Islet precursor cell (in vitro differentiated cells): ENCODE data around the gene TBXAS1.
"Not testable (repeated sequence)": the region's sequence is repeated elsewhere in the genome, so short reads cannot be mapped to it uniquely, and the experiment has no call there.

Experiments used
- DNase-seq: peaks from one replicate; pipeline ENCODE4 v3.0.0-alpha.2; 2018

TBXAS1 gene

DNA sequence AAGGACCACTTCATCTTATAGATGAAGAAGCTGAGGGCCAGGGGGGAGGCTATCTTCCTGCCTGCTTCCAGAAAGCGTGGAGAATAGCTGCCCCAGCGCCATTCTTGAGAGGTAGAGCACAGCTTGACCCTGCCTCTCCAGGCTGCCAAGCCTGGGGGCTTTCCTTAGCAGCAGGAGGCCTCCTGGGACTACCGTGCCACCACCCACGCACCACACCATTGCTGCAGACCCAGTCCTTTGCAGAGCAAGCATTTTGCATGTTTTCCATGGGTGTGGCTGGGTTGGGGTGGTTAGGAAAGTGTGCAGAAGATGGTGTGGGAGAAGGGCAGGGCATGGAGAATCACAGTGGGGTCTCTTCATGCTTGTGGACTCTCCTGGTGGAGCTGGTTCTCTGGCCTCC is 64.9 kb downstream of the TBXAS1 start:
- no peak for DNase-seq

DNA sequence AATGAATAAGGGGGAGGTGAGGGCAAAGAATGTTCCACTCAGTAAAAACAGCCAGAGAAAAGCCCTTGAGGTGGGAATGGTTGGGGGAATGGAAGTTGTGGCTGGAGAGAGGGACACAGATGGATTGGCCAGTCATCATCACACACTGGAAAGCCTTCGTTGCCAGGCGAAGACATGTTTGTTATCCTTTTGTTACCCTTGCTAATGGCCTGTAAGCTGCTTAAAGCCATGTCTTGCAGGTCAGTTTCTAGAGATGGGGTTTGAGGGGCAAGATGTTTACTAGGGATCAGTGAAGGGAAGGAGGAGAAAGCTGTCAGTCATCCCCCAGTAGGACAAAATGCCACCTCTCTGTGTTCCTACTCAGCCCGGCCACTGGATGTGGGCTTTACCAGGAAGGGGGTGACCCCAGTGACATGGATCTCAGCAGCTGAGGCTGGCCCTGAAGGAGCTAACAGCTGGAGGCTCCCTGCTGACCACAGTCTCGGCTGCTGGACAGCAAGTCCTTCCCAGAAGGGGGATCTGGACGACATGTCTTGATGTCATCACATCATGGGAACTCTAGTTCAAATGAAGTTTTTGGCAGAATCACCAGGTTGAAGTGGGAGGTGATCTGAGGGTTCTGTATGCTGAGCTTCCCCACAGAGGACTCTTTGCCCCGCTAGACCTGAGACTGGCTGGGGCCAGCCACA is 66.2 kb downstream of the TBXAS1 start:
- no peak for DNase-seq

DNA sequence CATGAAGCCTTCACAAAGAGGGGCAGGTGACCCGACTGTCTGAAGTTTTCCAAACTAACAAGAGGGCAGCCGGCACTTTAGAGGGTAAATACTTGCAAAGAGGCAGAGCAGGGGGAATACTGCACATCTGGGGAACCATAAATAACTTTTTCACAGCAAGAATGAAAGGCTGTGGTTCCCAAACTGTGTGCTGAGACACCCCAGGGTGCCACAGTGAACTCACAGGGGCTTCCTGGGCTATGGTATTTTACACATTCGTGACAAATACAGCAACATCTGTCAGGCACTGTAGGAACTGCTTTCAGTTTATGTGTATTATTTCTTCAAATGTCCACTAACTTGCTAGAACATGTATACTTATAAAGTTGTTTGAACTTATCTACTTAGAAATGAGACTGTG is 67.2 kb downstream of the TBXAS1 start:
- no peak for DNase-seq

DNA sequence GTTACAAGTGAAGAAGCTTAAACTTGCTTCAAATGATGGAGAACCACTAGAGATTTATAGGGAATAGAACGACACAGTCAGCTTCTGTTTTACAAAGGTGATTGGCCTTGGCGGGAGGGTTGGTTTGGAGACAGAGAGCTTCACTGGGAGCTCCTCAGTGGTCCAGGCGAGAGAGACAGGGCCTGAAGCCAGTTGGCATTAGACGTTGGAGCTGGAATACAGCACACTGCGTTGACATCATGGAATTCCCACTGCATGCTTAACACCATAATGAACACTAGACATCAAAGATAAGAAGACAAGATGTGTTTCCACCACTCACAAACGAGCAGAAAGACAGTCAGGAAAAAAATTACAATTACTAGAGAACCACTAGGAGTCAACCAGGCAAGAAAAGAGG is 67.8 kb downstream of the TBXAS1 start:
- no peak for DNase-seq

DNA sequence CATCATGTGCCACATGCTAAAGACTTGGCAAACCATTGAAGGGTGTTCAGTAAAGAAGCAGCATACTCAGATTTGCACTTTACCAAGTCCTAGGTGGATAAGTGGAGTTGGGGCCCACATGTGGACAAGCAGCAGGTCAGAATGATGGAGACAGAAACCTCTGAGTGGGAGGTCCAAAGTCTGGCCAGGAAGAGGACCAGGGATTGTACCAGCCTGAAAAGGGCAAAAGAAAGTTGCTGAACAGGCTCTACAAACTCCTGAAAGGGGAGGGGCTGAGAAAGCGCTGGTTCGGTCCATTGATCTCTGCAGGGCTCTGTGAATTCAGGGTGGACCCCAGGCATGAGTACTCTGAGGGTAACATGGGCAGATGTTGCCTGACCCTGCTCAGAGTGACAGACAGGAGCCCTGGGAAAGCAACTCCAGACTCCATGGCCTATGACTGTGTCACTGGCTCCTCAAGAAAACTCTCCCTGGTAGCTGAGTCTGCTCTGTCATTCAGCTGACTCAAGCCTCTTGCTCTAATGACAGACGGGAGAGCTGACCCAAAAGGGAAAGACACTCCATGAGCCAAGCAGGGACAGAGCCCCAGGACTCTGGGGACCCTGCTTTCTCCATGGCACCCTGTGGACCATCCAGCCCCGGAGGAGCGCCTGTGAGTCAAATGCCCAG is 68.5 kb downstream of the TBXAS1 start:
- no peak for DNase-seq

DNA sequence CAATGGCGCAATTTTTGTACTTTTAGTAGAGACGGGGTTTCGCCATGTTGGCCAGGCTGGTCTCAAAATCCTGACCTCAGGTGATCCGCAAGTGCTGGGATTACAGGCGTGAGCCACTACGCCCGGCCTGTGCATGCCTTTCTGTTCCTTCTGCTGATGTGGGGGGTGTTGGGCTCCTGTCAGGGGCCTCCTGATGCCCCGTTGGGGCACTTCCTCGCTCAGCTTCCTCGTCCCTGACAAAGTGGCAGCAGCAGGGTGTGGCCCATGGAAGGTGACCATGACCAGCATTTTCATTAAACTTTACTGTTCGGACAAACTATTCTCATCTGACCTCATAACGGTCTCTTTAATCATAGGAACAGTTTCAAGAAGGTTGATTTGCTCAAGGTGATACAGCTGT is 69.4 kb downstream of the TBXAS1 start:
- no peak for DNase-seq

DNA sequence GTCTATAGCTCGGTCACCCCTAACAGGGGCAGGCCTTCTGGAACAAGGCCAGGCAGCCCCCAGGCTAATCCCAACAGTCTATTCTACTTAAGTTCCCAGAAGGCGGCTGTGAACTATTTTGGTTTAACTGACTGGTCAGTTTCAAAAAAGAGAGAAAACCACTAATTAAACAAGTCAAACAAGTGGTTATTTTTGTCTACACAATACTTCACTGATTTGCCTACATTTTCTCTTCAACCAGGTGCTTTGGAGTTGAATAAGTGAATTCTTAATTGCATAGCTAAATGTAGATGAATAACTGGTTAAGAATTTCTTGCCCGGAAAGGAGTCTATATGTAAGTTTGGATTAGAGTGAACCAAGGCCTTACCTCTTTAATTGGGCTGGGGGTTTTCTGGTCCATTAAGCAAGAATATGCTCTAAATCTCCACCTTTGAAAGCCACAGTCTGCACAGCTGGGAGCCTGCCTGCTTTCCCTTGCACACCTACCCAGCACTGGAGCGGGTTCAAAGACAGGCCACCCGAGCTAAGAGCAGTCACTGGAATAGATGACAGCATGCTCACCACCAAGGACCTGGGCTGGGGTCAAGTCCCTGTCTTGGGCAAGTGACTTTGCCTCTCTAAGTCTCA is 70.4 kb downstream of the TBXAS1 start:
- DNase-seq: no peak

DNA sequence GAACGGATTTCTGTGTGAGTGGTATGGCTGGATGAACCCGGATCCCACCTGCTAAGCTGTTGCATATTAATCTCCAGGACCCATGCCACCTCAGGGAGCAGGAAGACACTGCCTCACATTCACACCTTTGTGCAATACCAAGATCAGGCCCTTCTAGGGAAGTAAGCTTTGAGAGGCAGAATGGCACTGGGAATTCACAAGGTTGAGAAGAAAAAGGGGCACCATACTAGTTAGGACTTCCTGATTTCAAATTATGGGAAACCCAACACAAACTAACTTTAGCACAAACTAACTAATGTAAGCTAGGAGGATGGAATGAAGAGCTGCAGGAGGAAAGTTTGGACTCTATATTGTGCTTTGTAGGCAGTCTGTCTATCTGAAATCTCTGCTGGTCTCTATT is 71.3 kb downstream of the TBXAS1 start:
- DNase-seq: no peak

DNA sequence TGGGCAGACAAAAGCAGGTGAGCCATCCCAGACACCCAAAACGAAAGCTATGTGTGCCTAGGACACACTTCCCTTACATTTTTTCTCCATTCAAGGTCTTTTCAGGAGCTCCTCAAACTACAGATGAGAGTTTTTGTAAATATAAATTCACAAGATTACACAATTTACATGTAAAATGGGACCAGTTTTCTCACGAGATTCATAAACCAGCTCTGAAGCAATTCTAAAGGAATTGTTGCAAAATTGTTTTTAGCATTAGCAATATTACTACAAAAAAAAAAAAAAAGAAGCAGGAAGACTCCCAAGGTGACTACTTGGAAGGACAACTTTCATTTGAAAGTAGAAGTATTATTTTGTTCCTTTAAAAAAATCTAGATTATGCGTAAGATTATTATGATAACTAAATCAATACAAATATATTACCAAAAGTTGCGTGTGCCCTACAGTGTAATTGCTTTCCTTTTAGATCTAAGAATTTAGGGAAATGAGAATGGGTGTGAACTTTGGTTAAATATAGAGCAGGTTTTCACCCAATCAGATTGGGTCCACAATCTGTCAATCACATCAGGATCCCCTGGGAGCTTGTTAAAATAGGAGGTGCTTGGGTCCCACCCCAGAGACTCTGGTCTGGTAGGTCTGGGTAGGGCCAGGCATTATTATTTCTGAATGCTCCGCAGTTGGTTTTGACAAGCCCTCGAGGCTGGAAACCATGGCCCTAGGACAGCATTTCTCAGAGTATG is 72.2 kb downstream of the TBXAS1 start:
- DNase-seq: no peak

DNA sequence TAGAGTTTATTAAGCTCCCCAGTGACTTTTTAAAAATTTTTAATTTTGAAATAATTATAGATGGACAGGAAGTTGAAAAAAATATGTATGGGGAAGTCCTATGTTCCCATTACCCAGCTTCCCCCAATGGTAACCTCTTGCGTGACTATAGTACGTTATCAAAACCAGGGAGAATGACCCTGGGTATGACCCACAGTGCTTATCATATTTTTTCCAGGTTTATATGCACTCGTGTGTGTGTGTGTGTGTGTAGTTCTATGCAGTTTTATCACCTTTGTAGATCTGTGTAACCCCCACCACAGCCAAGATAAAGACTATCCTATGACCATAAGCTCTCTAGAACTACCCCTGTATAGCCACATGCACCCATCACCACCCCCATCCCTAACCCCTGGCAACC is 72.8 kb downstream of the TBXAS1 start:
- DNase-seq: no peak

DNA sequence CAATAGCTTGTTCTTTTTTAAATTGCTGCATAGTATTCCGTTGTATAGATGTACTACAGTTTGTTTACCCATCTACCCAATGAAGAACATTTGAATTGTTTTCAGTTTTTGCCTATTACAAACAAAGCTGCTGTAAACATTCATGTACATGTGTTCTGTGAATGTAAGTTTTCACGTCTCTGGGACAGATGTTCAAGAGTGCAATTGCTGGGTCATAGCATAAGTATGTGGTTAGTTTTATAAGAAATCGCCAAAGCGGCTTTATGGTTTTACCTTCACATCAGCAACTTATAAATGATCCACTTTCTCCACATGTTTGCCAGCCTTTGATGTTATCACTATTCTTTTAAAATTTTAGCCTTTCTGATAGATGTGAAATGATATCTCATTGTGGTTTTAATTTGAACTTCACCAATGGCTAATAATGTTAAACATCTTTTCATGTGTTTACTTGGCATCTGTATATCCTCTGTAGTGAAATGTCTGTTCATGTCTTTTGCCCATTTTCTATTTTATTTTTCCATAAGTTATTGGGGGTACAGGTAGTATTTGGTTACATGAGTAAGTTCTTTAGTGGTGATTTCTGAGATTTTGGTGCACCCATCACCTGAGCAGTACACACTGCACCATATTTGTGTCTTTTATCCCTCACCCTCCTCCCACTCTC is 73.5 kb downstream of the TBXAS1 start:
- no peak for DNase-seq

DNA sequence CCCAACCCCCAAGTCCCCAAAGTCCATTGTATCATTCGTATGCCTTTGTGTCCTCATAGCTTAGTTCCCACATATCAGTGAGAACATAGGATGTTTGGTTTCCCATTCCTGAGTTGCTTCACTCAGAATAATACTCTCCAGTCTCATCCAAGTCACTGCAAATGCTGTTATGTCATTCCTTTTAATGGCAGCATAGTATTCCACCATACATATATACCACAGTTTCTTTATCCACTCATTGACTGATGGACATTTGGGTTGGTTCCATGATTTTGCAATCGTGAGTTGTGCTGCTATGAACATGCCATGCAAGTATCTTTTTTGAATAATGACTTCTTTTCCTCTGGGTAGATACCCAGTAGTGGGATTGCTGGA is 74.0 kb downstream of the TBXAS1 start:
- DNase-seq: not testable (repeated sequence)

DNA sequence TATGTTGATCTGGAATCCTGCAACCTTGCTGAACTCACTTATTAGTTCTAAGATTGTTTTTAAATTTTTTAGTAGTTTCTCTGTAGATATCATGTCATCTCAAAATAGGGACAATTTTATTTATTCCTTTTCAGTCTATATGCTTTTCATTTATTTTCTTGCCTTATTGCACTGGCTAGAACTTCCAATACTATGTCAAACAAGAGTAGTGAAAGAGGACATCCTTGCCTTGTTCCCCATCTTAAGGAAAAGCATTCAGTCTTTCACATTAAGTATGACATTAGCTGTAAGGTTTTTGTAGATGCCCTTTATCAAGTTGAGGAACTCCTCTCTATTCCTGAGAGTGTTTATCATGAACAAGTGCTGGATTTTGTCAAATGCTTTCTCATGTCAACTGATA is 77.8 kb downstream of the TBXAS1 start:
- no peak for DNase-seq

DNA sequence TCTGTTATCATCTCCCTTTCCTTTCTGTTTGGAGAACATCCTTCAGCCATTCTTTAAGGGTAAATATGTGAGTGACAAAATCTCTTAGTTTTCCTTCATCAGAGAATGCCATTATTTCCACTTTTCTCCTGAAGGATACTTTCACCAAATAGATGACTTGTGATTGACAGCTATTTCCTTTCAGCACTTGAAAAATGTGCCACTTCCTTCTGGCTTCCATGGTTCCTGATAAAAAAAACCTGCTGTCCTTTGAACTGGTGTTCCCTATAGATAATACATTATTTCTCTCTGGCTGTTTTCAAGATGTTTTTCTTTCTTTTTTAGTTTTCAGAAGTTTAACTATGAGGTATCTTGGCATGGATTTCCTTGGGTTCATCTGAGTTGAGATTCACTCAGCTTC is 79.7 kb downstream of the TBXAS1 start:
- DNase-seq: no peak

DNA sequence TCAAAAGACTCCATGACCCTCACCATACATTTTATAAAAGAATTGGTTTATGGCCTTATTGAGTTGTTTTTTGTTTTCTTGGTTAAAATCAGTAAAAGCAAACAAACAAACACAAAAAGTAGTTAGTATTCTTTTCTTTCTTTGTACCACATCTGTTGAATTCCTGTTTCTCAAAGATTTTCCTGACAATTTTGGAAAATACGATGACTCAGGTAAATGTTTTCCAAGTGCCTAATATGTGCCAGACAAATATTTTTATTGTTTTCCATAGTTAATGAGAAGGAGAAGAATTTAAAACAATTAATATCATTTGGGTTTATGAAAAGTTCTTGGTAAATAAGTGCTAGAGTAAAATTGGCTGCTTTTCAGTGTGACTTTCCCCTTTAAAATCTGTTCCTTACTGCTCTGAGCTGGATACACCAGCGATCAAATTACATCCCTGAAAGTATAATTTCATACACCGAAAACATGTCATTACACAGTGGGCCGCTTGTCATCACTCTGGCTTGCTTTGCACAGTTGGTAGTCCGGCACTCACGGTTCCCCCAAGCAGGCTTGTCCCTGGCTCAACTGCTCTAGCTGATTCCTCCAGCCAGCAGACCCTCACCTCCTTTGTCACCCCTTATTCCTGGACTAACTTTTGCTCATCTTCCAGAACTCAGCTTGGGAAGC is 80.5 kb downstream of the TBXAS1 start:
- no peak for DNase-seq

DNA sequence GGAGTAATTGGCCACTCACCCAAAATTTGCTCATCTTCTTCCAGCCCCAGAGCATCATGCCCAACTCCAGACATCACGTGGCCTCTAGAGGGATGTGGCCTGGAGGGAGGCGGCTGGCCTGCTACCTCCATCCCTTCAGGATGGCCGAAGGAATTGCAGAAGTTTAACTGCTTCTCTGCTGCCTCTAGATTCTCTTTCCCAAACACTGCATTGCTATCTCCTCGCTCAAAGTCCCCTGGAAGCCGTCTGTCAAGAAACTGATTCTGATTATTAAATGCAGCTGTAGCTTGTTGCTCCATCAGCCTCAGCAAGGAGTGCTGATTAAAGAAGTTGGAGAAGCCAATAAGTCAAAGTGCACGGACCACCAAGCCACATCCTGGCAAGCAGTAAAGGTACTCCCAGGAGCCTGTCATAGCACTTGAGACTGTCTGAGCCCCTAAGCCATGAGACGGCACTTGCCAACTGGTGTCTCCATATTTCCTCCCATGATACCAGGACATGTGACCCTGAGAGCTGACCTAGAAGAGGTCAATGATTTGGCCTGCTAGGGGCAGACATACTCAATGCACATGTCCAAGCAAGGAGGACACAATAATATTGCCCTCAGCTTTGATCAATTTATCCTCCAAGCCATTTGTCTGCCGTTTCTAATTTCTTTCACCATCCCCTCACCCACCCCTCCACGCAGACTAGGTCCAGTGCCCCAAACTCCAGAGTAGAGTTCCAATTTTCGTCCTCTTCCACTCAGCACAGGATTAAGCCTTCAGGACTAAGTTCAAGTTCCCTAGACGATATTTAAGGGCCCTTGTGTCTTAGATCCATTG is 84.2 kb downstream of the TBXAS1 start:
- DNase-seq: no peak

DNA sequence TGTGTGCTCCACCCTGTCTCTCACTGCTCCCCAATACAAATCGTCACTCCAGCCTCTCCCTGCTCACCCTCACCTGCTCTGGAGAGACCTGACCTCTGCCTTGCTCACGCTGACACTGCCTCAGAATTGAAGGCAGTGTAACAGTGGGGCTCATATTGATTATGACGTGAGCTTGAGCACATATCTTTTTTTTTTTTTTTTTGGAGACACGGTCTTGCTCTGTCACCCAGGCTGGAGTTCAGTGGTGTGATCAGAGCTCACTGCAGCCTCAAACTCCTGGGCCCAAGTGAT is 84.7 kb downstream of the TBXAS1 start:
- no peak for DNase-seq

DNA sequence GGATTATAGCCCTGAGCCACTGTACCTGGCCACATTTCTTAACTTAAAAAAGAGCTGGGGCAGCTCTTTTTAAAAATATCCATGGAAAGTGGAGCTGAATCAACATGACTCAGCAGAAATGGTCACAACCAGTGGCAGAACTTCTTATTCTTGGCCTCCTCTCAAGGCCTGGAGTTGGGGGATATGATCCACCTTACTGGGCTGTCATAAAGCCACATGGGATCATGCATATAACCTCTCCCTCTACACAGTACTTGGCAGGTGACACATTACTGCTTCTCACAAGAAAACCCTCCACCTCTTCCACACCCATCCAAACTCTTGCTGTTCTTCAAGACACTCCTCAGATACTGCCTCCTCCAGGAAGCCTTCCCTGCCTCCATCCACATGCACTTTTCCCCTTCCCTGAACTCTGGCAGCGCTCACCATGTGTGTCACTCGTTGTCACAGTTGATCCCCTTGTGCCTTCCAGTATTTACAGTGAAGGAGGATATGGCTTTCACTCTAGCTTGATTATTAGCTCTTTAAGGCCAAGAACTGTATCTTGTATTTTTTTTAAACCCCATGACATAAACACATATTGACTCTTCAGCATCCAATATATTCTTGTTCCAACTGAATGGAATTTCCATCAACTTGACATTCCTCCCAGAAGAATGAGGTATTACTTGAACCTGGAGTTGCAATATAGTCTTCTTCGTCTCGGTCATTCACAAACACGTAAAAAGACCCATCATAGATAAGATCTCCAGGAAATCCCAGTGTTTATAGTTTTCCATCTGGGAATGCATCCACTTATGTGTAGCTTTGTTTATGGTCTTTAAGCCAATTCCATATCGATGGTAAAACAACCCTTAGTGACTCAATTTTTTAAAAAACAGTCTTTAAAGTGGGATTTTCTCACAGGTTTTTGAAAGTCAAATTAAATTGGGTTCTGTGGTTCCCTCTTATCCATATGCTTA is 85.5 kb downstream of the TBXAS1 start:
- no peak for DNase-seq

DNA sequence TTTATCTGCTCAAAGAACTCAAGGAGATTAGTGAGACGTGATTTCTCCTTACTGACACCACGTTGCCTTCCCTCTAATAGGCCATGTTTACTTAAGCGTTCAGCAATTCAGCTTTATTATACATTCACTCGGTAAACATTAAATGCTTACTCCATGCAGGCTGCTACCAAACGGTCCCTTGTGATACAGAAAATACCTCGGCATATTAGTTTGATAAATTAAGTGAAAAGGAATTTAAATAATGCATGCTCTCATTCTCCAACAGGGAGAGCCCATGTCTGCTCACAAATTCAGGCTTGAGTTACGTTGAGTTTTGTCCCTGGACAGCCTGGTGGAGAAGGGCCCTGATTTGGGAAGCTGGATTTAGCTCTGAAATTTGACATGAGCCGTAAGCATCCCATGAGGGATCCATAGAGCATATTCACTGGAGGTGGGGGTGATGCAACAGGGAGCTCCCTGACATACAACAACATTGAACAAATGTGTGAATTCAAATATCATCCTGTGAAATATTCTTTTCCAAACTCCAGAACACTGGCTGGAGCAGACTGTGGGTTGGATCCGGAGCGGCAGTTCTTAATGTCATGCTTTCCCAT is 86.3 kb downstream of the TBXAS1 start:
- no peak for DNase-seq
